HG03175 (cell line): ENCODE data around the gene PRKAG2.

Experiments
- ATAC-seq: cut with Tn5 transposase; IDR thresholded peaks from one replicate; pipeline ENCODE4 v1.9.1; 2021; ENCODE audit warnings: mild to moderate bottlenecking, moderate library complexity; ENCODE audit not compliant: unreplicated experiment

Gene PRKAG2

GRCh38 chr7:151900986-151901621, 24.2 kb upstream of the PRKAG2 start:
- ATAC-seq: no peak

GRCh38 chr7:151900591-151900985, 23.7 kb upstream of the PRKAG2 start:
- no peak for ATAC-seq

- no peak for ATAC-seq
Measured at GRCh38 chr7:151899513-151900360, 22.8 kb upstream of the PRKAG2 start.

GRCh38 chr7:151897951-151898686, 21.2 kb upstream of the PRKAG2 start:
- ATAC-seq: no peak

- no peak for ATAC-seq
Measured at GRCh38 chr7:151897161-151897731, 20.3 kb upstream of the PRKAG2 start.

GRCh38 chr7:151896486-151896885, 19.6 kb upstream of the PRKAG2 start:
- ATAC-seq: no peak

GRCh38 chr7:151896086-151896485, 19.2 kb upstream of the PRKAG2 start:
- ATAC-seq: no peak

GRCh38 chr7:151895631-151896031, 18.7 kb upstream of the PRKAG2 start:
- no peak for ATAC-seq

GRCh38 chr7:151895008-151895630, 18.2 kb upstream of the PRKAG2 start:
- ATAC-seq: no peak

- ATAC-seq: no peak
Measured at GRCh38 chr7:151894111-151895007, 17.4 kb upstream of the PRKAG2 start.

- ATAC-seq: no peak
Measured at GRCh38 chr7:151893405-151893923, 16.5 kb upstream of the PRKAG2 start.

- ATAC-seq: no peak
Measured at GRCh38 chr7:151891753-151892152, 14.8 kb upstream of the PRKAG2 start.

GRCh38 chr7:151891182-151891581, 14.3 kb upstream of the PRKAG2 start:
- no peak for ATAC-seq

- no peak for ATAC-seq
Measured at GRCh38 chr7:151890355-151891004, 13.6 kb upstream of the PRKAG2 start.

GRCh38 chr7:151889406-151890354, 12.8 kb upstream of the PRKAG2 start:
- no peak for ATAC-seq

- no peak for ATAC-seq
Measured at GRCh38 chr7:151888079-151889067, 11.5 kb upstream of the PRKAG2 start.

- ATAC-seq: no peak
Measured at GRCh38 chr7:151886783-151887182, 9.9 kb upstream of the PRKAG2 start.
